SK-N-SH (cell line): ENCODE measurements around the gene PRSS36. TPM values are rescaled to one million over a fixed set of nuclear protein-coding genes. Genes with fewer than 3 reads are reported as not detected.

Experiments used
- CTCF ChIA-PET: fragments of 300-600, 350-600 bp; formaldehyde crosslinking; extraction: SDS; loops from one replicate; lab custom pipeline; 2021; lab: Yijun Ruan, JAX
- POLR2A ChIA-PET: fragments of 350-600 bp; sonication (Branson Sonifier 250); formaldehyde crosslinking; extraction: SDS; loops from one replicate; lab custom pipeline; 2020; ENCODE audit warnings: antibody characterized with exemption, inconsistent platforms; lab: Yijun Ruan, JAX
- DNase-seq: peaks from one replicate; pipeline ENCODE4 v3.0.0; 2012
- H2AFZ ChIP-seq: fragments of 200-600 bp; sonication (generic); 2 replicates; pipeline ENCODE4 v1.8.1; 2016; ENCODE audit warnings: antibody characterized with exemption, mild to moderate bottlenecking, low read depth
- H3F3A ChIP-seq: fragments of 200-600 bp; sonication (generic); replicated peaks from 2 replicates; pipeline ENCODE3; 2016; ENCODE audit warnings: antibody characterized with exemption, mild to moderate bottlenecking; ENCODE audit not compliant: insufficient read depth
- H3K27ac ChIP-seq, 2 experiments: fragments of 200-500 bp in 1 of 2; fragments of 200-600 bp in 1 of 2; sonication (Bioruptor generic) in 1 of 2; sonication (generic), shearing (Covaris generic) in 1 of 2; 2 replicates each; pipeline versions ENCODE4 v1.5.1 to v1.6.1; 2014 to 2016; ENCODE audit warnings: low read depth in 2 of 2, inconsistent platforms in 1 of 2, low read length in 1 of 2, mild to moderate bottlenecking in 1 of 2, mixed read lengths in 1 of 2
- H3K27me3 ChIP-seq: fragments of 200-600 bp; sonication (generic), shearing (Covaris generic); 2 replicates; pipeline ENCODE4 v1.6.1; 2016; ENCODE audit warnings: mixed run types; ENCODE audit not compliant: insufficient read depth
- H3K36me3 ChIP-seq, 2 experiments: fragments of 200-500 bp in 1 of 2; fragments of 200-600 bp in 1 of 2; sonication (Bioruptor generic) in 1 of 2; sonication (generic) in 1 of 2; replicated peaks in 1 of 2; 2 replicates each; pipeline versions ENCODE3 to v1.5.1; 2014 to 2016; ENCODE audit warnings: low read length in 1 of 2, mild to moderate bottlenecking in 1 of 2; ENCODE audit not compliant: insufficient read depth in 2 of 2, control insufficient read depth in 1 of 2
- H3K4me1 ChIP-seq, 2 experiments: fragments of 200-500 bp in 1 of 2; fragments of 200-600 bp in 1 of 2; sonication (Bioruptor generic) in 1 of 2; sonication (generic), shearing (Covaris generic) in 1 of 2; 2 replicates each; pipeline versions ENCODE4 v1.5.1 to v1.6.1; 2014 to 2016; ENCODE audit warnings: low read depth in 1 of 2, low read length in 1 of 2, mixed run types in 1 of 2; ENCODE audit not compliant: insufficient read depth in 2 of 2, control insufficient read depth in 1 of 2
- H3K4me2 ChIP-seq: fragments of 200-600 bp; sonication (generic), shearing (Covaris generic); 2 replicates; pipeline ENCODE4 v1.6.1; 2017; ENCODE audit warnings: mixed run types
- H3K4me3 ChIP-seq, 2 experiments: fragments of 200-500 bp in 1 of 2; fragments of 200-600 bp in 1 of 2; sonication (Bioruptor generic) in 1 of 2; sonication (generic), shearing (Covaris generic) in 1 of 2; 2 replicates each; pipeline versions ENCODE4 v1.5.1 to v1.8.1; 2014 to 2016; ENCODE audit warnings: low read depth in 2 of 2, inconsistent platforms in 1 of 2, low read length in 1 of 2, mild to moderate bottlenecking in 1 of 2, mixed read lengths in 1 of 2, moderate library complexity in 1 of 2
- H3K79me2 ChIP-seq: fragments of 200-600 bp; sonication (generic); 2 replicates; pipeline ENCODE4 v1.8.1; 2017; ENCODE audit warnings: mild to moderate bottlenecking; ENCODE audit not compliant: insufficient read depth
- H3K9ac ChIP-seq: fragments of 200-600 bp; sonication (generic); 2 replicates; pipeline ENCODE4 v1.6.1; 2017; ENCODE audit warnings: mixed run types
- H3K9me2 ChIP-seq: fragments of 200-600 bp; sonication (generic); 2 replicates; pipeline ENCODE4 v1.6.1; 2017; ENCODE audit warnings: mixed run types
- H3K9me3 ChIP-seq: fragments of 200-600 bp; sonication (generic); 2 replicates; pipeline ENCODE4 v1.6.1; 2017; ENCODE audit warnings: mixed run types, mild to moderate bottlenecking, moderate library complexity
- H4K20me1 ChIP-seq: fragments of 200-600 bp; sonication (generic); 2 replicates; pipeline ENCODE4 v1.6.1; 2017; ENCODE audit warnings: mild to moderate bottlenecking, mixed run types; ENCODE audit not compliant: insufficient read depth
- CHD2 ChIP-seq: fragments of 150-350 bp; IDR thresholded peaks from 2 replicates; pipeline ENCODE4 v1.6.1; 2018; ENCODE audit warnings: low read length; ENCODE audit not compliant: partially characterized antibody
- ELF1 ChIP-seq: IDR thresholded peaks from 2 replicates; pipeline ENCODE4 v1.4.0; 2012
- FOXJ3 ChIP-seq: sonication (generic); formaldehyde crosslinking; IDR thresholded peaks from 2 replicates; pipeline ENCODE4 v1.5.1; 2020; ENCODE audit warnings: mild to moderate bottlenecking, missing genetic modification reagents
- FOXM1 ChIP-seq: IDR thresholded peaks from 2 replicates; pipeline ENCODE4 v1.4.0; 2012; ENCODE audit warnings: low read depth, mild to moderate bottlenecking
- GATA2 ChIP-seq: sonication (generic); formaldehyde crosslinking; IDR thresholded peaks from 2 replicates; pipeline ENCODE4 v1.5.0; 2020; ENCODE audit warnings: mild to moderate bottlenecking, missing genetic modification reagents
- MEF2A ChIP-seq: IDR thresholded peaks from 2 replicates; pipeline ENCODE4 v1.4.0; 2012; ENCODE audit warnings: low read depth, borderline replicate concordance
- MXI1 ChIP-seq: IDR thresholded peaks from 2 replicates; pipeline ENCODE4 v1.6.1; 2012; ENCODE audit warnings: mild to moderate bottlenecking, low read depth, low read length, improper control_type of control experiment
- NFIC ChIP-seq: IDR thresholded peaks from 2 replicates; pipeline ENCODE4 v1.4.0; 2012; ENCODE audit warnings: borderline replicate concordance
- NRF1 ChIP-seq: IDR thresholded peaks from 2 replicates; pipeline ENCODE4 v1.6.1; 2012; ENCODE audit warnings: low read depth, mild to moderate bottlenecking, low read length
- SMC3 ChIP-seq: IDR thresholded peaks from 2 replicates; pipeline ENCODE4 v1.6.1; 2012; ENCODE audit warnings: low read depth, low read length, improper control_type of control experiment
- TAF1 ChIP-seq: IDR thresholded peaks from 2 replicates; pipeline ENCODE4 v1.6.1; 2012; ENCODE audit warnings: low read depth, mild to moderate bottlenecking, low read length, moderate library complexity, borderline replicate concordance
- TCF12 ChIP-seq: IDR thresholded peaks from 2 replicates; pipeline ENCODE4 v1.4.0; 2012
- WGBS: methylation state at CpG from one replicate; pipeline ENCODE4 v1.1.6; 2017; ENCODE audit warnings: low lambda C conversion rate; 5-methylcytosine and 5-hydroxymethylcytosine counted together
- polyA plus RNA-seq, 3 experiments: library from polyadenylated mRNA; depleted of rRNA; stranded (reverse); fragments of >200 nt; gene quantifications; 2 replicates each; pipeline ENCODE4 v1.2.3, GENCODE V29; 2012
- TF ChIP-seq, protein P1 (sequence below): IDR thresholded peaks from 2 replicates; pipeline ENCODE4 v1.4.0; 2012; ENCODE audit warnings: low read depth
- TF ChIP-seq, protein P2 (sequence below): IDR thresholded peaks from 2 replicates; pipeline ENCODE4 v1.6.1; 2012; ENCODE audit warnings: mild to moderate bottlenecking, low read depth, low read length, moderate library complexity
- TF ChIP-seq, protein P3 (sequence below): fragments of 150-350 bp; IDR thresholded peaks from 2 replicates; pipeline ENCODE4 v1.6.1; 2016; ENCODE audit warnings: mild to moderate bottlenecking, low read depth, low read length

PRSS36 gene
- polyA plus RNA-seq, 1 of the 3 experiments (the other 2 are of a cell fraction), result 0.49 TPM

DNA sequence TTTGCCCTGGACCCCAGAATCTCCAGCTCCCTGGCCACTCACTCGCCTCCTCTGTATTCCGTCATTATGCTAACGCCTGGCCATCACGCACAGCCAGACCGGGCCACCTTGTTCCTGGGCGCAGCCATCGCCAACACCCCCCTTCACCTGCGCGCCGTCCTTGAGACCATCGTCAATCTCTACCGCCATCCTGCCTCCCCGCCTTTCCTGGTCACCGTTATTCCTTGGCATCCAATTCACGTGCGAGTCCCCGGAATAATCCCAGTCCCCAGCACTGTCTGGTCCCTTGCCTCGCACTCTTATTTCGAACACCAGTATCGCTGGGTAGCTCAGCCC, 55.8 kb downstream of the PRSS36 start:
- Histone ChIP-seq H2AFZ (peak overlapping the region; percentile 72; the same call in 1 of the 2 replicates), H3K4me2 (peak overlapping the region; percentile 100), H3K4me3 (peak overlapping the region; percentile 68 to 100), H3K9ac (peak overlapping the region; percentile 92), H3K79me2 (peaks cover 51% of the 10 kb centered on the region), H3K9me3 (no peaks in the 10 kb centered on the region), H3K27me3 (no peaks in the 10 kb centered on the region), H3K36me3 (peaks cover 0 to under 1% of the 10 kb centered on the region in 2 experiments), H3K9me2 (no peaks in the 10 kb centered on the region), H3K27ac (peak overlapping the region; percentile 73 to 78), H4K20me1 (peaks cover 7% of the 10 kb centered on the region; the same call in 1 of the 2 replicates), H3K4me1 (peaks cover 4 to 16% of the 10 kb centered on the region in 2 experiments; a peak in 2 of 4 replicates), H3F3A (no peaks in the 10 kb centered on the region)
- WGBS, result under 1% methylated on average over 16 of the region's 20 CpGs
- ChIA-PET CTCF (interaction anchor here (0.8 to 2.6 kb wide), 2 partner anchors 22 to 49 kb away, joined by 3 to 13 read pairs; no protein-coding TSS in a partner anchor), POLR2A (interaction anchor here (0.9 to 1.8 kb wide), 6 partner anchors 8 to 349 kb away, joined by 3 to 10 read pairs (median 6); partner anchors contain the start of genes FUS, KAT8 and ZNF843)
- DNase-seq, result peak; percentile 65
- TF ChIP-seq SMC3 (no peak), TCF12 (no peak), CHD2 (no peak), FOXJ3 (CRISPR knock-in tag) (no peak), GATA2 (CRISPR knock-in tag) (no peak)
- TF ChIP-seq, protein P1, sequence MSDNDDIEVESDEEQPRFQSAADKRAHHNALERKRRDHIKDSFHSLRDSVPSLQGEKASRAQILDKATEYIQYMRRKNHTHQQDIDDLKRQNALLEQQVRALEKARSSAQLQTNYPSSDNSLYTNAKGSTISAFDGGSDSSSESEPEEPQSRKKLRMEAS, result no peak

DNA sequence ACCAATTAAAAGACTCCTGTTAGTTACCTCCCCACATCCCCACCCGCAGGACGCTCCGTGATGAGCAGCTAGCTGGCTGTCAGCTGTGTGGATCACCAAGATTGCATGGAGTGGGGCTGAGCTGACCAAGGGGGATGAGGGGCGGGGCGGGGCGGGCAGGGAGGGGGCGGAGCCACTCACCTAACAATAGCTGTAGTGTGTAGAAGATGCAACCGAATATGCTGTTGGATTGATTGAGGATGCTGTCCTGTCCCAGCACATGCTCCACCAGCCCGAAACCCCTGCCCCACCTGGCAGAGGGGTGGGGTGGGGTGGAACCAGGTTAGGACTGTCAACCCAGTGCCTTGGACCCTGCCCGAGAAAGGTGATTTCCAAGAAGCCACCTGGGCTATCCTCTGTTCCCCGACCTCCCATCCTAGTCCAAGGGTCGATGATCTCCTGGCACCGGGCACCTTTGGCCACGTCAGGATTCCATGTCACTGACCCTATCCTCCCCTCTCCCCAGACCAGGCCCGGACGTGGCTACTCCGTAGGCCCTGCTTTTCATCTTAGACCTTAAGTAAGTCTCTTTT, 56.6 kb downstream of the PRSS36 start:
- H3K36me3 ChIP-seq, result peaks cover 0 to 6% of the 10 kb centered on the region in 2 experiments
- peaks cover 7% of the 10 kb centered on the region; the same call in 1 of the 2 replicates for H4K20me1 ChIP-seq
- H3K4me2 ChIP-seq, result peak overlapping the region; percentile 100
- no peaks in the 10 kb centered on the region for H3K9me3 ChIP-seq
- H2AFZ ChIP-seq, result no peak overlapping the region
- H3K9me2 ChIP-seq, result no peaks in the 10 kb centered on the region
- peak overlapping the region; percentile 19 to 73; a peak in 3 of 4 replicates for H3K27ac ChIP-seq
- peaks cover 56% of the 10 kb centered on the region for H3K79me2 ChIP-seq
- H3F3A ChIP-seq, result no peaks in the 10 kb centered on the region
- H3K4me3 ChIP-seq, result peak overlapping the region; percentile 68 to 100
- no peak for TF ChIP-seq MEF2A
- TF ChIP-seq MXI1, result peak; percentile 9; the same call in 1 of the 2 replicates
- no peak for TF ChIP-seq FOXJ3 (CRISPR knock-in tag)
- TF ChIP-seq CHD2, result peak; percentile 36
- 10% methylated on average over 11 of the region's 17 CpGs for WGBS
- ChIA-PET CTCF (interaction anchor here (0.8 to 2.6 kb wide), 4 partner anchors 21 to 108 kb away, joined by 3 to 13 read pairs (median 3); partner anchors contain the start of gene HSD3B7), POLR2A (interaction anchor here (0.9 to 1.8 kb wide), 8 partner anchors 7 to 349 kb away, joined by 3 to 11 read pairs (median 6); partner anchors contain the start of genes FUS, ZNF646, ZNF668 and ZNF843)
- H3K9ac ChIP-seq, result peak overlapping the region; percentile 92
- peak; percentile 87 for DNase-seq
- H3K4me1 ChIP-seq, result peaks cover 4 to 16% of the 10 kb centered on the region in 2 experiments; a peak in 2 of 4 replicates
- no peaks in the 10 kb centered on the region for H3K27me3 ChIP-seq

DNA sequence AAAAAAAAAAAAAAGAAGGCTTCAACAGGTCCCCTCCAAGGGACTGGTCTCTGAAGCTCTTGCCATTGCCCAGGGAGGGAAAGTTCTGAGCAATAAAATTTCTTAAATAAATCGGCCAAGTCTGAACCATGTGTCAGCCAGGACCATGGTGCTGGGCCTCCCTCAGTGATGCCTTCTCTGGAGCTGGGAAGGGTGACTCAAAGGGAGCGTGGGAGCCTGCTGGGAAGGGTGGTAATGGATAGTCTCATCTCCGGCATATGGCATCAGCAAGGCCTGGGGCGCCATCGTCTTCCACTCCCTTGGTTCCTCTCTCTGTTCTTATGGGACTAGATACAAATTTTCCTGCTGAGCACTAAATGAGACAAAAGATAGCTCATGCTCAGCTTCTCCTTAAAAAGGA, 57.5 kb downstream of the PRSS36 start:
- 80% methylated on average over 5 of the region's 5 CpGs for WGBS
- Histone ChIP-seq H3K27ac (peak overlapping the region in 1 of 2 experiments; percentile 44; a peak in 2 of 4 replicates), H3K9ac (no peak overlapping the region), H3F3A (no peaks in the 10 kb centered on the region), H3K9me2 (no peaks in the 10 kb centered on the region), H3K4me1 (peaks cover 4 to 16% of the 10 kb centered on the region in 2 experiments; a peak in 2 of 4 replicates), H3K27me3 (no peaks in the 10 kb centered on the region), H2AFZ (no peak overlapping the region), H3K4me2 (peak overlapping the region; percentile 100; the same call in 1 of the 2 replicates), H3K36me3 (peaks cover 0 to 10% of the 10 kb centered on the region in 2 experiments), H4K20me1 (peaks cover 7% of the 10 kb centered on the region; the same call in 1 of the 2 replicates), H3K79me2 (peaks cover 56% of the 10 kb centered on the region), H3K4me3 (no peak overlapping the region), H3K9me3 (no peaks in the 10 kb centered on the region)
- ChIA-PET POLR2A (interaction anchor here (0.6 to 1.1 kb wide), 5 partner anchors 8 to 59 kb away, joined by 3 to 11 read pairs (median 3); partner anchors contain the start of genes KAT8, STX4, ZNF646 and ZNF668), CTCF (interaction anchor here (0.8 to 2.6 kb wide), 4 partner anchors 50 to 108 kb away, joined by 3 to 13 read pairs (median 3); partner anchors contain the start of gene HSD3B7)
- no peak for DNase-seq
- no peak for TF ChIP-seq ELF1
- TF ChIP-seq, protein P2, sequence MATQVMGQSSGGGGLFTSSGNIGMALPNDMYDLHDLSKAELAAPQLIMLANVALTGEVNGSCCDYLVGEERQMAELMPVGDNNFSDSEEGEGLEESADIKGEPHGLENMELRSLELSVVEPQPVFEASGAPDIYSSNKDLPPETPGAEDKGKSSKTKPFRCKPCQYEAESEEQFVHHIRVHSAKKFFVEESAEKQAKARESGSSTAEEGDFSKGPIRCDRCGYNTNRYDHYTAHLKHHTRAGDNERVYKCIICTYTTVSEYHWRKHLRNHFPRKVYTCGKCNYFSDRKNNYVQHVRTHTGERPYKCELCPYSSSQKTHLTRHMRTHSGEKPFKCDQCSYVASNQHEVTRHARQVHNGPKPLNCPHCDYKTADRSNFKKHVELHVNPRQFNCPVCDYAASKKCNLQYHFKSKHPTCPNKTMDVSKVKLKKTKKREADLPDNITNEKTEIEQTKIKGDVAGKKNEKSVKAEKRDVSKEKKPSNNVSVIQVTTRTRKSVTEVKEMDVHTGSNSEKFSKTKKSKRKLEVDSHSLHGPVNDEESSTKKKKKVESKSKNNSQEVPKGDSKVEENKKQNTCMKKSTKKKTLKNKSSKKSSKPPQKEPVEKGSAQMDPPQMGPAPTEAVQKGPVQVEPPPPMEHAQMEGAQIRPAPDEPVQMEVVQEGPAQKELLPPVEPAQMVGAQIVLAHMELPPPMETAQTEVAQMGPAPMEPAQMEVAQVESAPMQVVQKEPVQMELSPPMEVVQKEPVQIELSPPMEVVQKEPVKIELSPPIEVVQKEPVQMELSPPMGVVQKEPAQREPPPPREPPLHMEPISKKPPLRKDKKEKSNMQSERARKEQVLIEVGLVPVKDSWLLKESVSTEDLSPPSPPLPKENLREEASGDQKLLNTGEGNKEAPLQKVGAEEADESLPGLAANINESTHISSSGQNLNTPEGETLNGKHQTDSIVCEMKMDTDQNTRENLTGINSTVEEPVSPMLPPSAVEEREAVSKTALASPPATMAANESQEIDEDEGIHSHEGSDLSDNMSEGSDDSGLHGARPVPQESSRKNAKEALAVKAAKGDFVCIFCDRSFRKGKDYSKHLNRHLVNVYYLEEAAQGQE, result no peak
- TF ChIP-seq FOXM1, result no peak
- TF ChIP-seq, protein P3, sequence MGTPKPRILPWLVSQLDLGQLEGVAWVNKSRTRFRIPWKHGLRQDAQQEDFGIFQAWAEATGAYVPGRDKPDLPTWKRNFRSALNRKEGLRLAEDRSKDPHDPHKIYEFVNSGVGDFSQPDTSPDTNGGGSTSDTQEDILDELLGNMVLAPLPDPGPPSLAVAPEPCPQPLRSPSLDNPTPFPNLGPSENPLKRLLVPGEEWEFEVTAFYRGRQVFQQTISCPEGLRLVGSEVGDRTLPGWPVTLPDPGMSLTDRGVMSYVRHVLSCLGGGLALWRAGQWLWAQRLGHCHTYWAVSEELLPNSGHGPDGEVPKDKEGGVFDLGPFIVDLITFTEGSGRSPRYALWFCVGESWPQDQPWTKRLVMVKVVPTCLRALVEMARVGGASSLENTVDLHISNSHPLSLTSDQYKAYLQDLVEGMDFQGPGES, result no peak
- TF ChIP-seq NRF1, result no peak
- no peak for TF ChIP-seq MXI1
- TF ChIP-seq TAF1, result no peak
- TF ChIP-seq TCF12, result no peak
- TF ChIP-seq NFIC, result no peak
